Small intestine (tissue), 7 donors: Measurements from ENCODE around the gene RPGRIP1L. TPM values are rescaled to one million over a fixed set of nuclear protein-coding genes. Genes with fewer than 3 reads are reported as not detected.

Source experiments
- DNase-seq, 2 donors: peaks; one replicate each; pipeline versions ENCODE4 v3.0.0 to v3.0.0-alpha.2; 2013
- FAIRE-seq: peaks from 2 replicates; lab custom pipeline; 2012; peaks lifted over from hg19 to GRCh38; lab: Jason Lieb, UNC
- H3K27ac ChIP-seq, 3 donors: one replicate each; pipeline ENCODE4 v1.5.1; 2013; ENCODE audit warnings: low read length in 2 of 3, mild to moderate bottlenecking in 2 of 3, control low read depth in 1 of 3, inconsistent platforms in 1 of 3, low read depth in 1 of 3, moderate library complexity in 1 of 3
- H3K27me3 ChIP-seq, 3 donors: one replicate each; pipeline ENCODE4 v1.6.1; 2013; ENCODE audit warnings: low read length in 3 of 3, inconsistent platforms in 1 of 3; ENCODE audit not compliant: control insufficient read depth in 3 of 3, insufficient read depth in 3 of 3
- H3K36me3 ChIP-seq, 3 donors: one replicate each; pipeline ENCODE4 v1.6.1; 2013; ENCODE audit warnings: low read length in 3 of 3, inconsistent platforms in 1 of 3, low read depth in 1 of 3, mild to moderate bottlenecking in 1 of 3, moderate library complexity in 1 of 3; ENCODE audit not compliant: control insufficient read depth in 3 of 3, insufficient read depth in 2 of 3
- H3K4me1 ChIP-seq, 3 donors: one replicate each; pipeline ENCODE4 v1.6.1; 2013; ENCODE audit warnings: low read length in 2 of 3, inconsistent platforms in 1 of 3, low read depth in 1 of 3, mild to moderate bottlenecking in 1 of 3, moderate library complexity in 1 of 3; ENCODE audit not compliant: control insufficient read depth in 3 of 3, insufficient read depth in 2 of 3
- H3K4me3 ChIP-seq, 3 donors: one replicate each; pipeline ENCODE4 v1.5.1; 2013; ENCODE audit warnings: low read length in 3 of 3, control low read depth in 1 of 3, inconsistent platforms in 1 of 3, low read depth in 1 of 3, mild to moderate bottlenecking in 1 of 3, moderate library complexity in 1 of 3
- H3K9me3 ChIP-seq, 2 donors: one replicate each; pipeline ENCODE4 v1.6.1; 2013; ENCODE audit warnings: low read depth in 1 of 2, low read length in 1 of 2; ENCODE audit not compliant: control insufficient read depth in 2 of 2, insufficient read depth in 1 of 2
- WGBS, 3 donors: extraction: QIAGEN DNeasy Blood & Tissue Kit; methylation state at CpG; one replicate each; pipeline ENCODE4 v1.1.7; 2013; 5-methylcytosine and 5-hydroxymethylcytosine counted together
- polyA plus RNA-seq, 4 donors: library from polyadenylated mRNA; stranded (reverse) in 3 of 4; unstranded in 1 of 4; fragments of 200-250 nt in 3 of 4; fragments of 120-200 nt in 1 of 4; gene quantifications; one replicate each; pipeline versions ENCODE4 v1.2.1 to v1.2.3, GENCODE V29; 2013
- donor health status: healthy with polysubstance abuse.
- donor health status: control.
- donor health status: control.
- donor health status: Bipolar disorder and iron deficiency.
- donor health status: healthy.

The RPGRIP1L gene
- polyA plus RNA-seq, 4 donors: under 0.01 to 4.5 (median 1.0) TPM

DNA sequence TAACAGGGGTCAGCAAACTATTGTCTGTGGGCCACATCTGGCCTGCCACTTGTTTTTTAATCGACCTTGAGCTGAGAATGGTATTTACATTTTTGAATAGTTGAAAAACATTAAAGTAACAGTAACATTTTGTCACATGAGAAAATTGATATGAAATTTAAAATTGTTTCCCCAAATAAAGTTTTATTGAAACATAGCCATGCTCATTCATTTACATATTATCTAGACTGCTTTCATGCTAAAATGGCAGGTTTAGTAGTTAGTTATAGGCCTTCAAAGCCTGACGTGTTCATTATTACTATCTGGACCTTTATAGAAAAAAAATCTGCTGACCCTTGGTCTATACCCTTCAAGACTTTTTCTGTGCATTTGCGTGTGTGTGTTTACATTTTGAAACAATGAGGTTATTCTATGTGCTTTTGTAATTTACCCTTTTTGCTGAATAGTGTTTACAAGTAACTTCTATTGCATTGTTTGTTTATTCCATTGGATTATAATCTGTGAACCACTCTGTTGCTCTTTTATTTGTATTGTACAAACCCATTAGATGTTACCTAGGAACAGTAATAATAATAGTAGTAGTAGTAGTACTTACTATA is 37.4 kb upstream of the RPGRIP1L start:
- WGBS, 3 donors: 68 to 78% (median 72%) methylated on average over 3 of the region's 3 CpGs
- no peaks in the 10 kb centered on the region for H3K9me3 ChIP-seq
- peaks cover 0 to 4% (median 0%) of the 10 kb centered on the region in 3 donors for H3K4me1 ChIP-seq
- no peak for DNase-seq
- no peak overlapping the region for H3K4me3 ChIP-seq
- FAIRE-seq: no peak
- H3K27me3 ChIP-seq: no peaks in the 10 kb centered on the region
- H3K36me3 ChIP-seq: no peaks in the 10 kb centered on the region
- no peak overlapping the region for H3K27ac ChIP-seq

DNA sequence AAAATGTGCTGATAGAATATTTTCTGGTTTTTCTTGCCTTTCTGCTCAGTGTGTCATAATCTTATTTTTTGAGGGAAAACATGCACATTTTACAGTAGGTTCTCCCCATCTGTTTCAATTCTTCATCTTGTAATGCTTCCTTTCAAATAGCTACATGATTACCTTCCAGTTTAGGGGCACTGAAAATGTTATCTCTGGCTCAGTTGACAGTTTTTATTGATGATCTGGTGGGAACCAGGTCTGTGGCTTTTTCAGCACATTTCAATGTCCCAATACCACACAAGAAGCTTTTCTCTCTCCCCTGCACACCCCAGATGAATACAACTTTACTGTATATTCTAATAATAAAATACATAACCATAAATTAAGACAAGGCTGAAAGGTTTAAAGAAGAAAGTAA is 36.8 kb upstream of the RPGRIP1L start:
- DNase-seq: no peak
- Histone ChIP-seq H3K4me3 (no peak overlapping the region), H3K4me1 (peaks cover 0 to 4% (median 0%) of the 10 kb centered on the region in 3 donors), H3K36me3 (no peaks in the 10 kb centered on the region), H3K27ac (no peak overlapping the region), H3K27me3 (no peaks in the 10 kb centered on the region), H3K9me3 (no peaks in the 10 kb centered on the region)
- no peak for FAIRE-seq

DNA sequence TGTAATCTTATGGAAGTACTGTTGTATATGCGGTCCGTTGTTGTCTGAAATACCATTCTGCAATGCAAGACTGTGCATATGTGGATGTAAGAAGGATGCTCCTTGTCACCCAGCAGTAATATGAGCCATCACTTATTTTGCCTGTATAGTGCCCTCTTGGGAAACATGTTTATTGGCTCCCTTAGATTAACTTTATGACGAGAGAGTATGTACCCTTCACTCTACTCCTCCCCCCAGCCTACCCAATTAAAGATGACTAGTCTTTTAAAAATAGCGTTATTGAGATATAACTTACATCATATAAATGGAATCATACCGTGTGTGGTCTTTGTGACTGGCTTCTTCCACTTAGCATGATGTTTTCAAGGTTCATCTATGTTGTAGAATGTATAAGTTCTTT is 33.9 kb upstream of the RPGRIP1L start:
- H3K4me1 ChIP-seq: peaks cover 0 to 2% (median 0%) of the 10 kb centered on the region in 3 donors
- H3K4me3 ChIP-seq: no peak overlapping the region
- H3K27ac ChIP-seq: no peak overlapping the region
- no peaks in the 10 kb centered on the region for H3K27me3 ChIP-seq
- no peaks in the 10 kb centered on the region for H3K36me3 ChIP-seq
- no peak for FAIRE-seq
- WGBS, 3 donors: 85 to 91% (median 90%) methylated on average over 5 of the region's 5 CpGs
- no peak for DNase-seq
- H3K9me3 ChIP-seq: no peaks in the 10 kb centered on the region

DNA sequence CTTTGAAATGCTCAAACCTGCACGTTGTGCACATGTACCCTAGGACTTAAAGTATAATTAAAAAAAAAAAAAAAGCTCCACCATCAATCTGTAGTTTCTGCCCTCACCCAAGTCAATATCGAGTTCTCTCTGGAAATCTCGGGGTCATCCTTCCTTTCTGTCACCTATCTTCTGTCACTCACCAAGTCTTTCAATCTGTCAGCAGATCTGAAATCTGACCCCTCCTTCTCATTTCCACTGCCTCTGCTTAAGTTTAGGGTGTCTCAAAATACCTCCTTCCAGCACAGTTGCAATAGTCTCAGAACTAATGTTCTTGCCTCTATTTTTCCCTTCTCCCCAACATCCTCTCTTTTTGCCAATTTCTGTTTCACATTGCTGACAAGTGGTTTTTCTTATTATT is 32.6 kb upstream of the RPGRIP1L start:
- Histone ChIP-seq H3K36me3 (no peaks in the 10 kb centered on the region), H3K9me3 (no peaks in the 10 kb centered on the region), H3K4me1 (peaks cover 0 to 3% (median 0%) of the 10 kb centered on the region in 3 donors), H3K27ac (no peak overlapping the region), H3K4me3 (no peak overlapping the region), H3K27me3 (no peaks in the 10 kb centered on the region)
- 87 to 89% (median 88%) methylated on average over 3 of the region's 3 CpGs for WGBS, 3 donors
- FAIRE-seq (no peak), DNase-seq (no peak)

DNA sequence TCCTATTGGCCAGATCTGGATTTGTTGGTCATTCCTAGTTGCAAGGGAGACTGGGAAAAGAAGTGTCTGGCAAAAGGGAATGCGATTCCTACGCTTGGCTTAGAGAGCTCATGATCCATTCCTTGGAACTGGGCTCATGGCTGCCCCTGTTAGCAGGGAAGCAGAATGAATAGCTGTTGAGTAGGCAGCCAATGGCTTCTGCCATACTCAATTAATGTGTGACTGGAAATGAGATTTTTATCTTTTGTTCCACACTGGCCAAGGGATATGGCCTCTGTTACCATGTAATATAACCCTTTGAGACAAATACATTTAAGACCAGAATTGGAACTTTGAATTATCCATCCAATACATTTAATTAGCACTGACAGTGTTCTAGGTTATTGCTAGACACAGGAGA is 31.2 kb upstream of the RPGRIP1L start:
- no peak overlapping the region for H3K4me3 ChIP-seq
- 90 to 100% (median 97%) methylated on average over 2 of the region's 2 CpGs for WGBS, 3 donors
- no peak for DNase-seq
- H3K9me3 ChIP-seq: no peaks in the 10 kb centered on the region
- no peaks in the 10 kb centered on the region for H3K36me3 ChIP-seq
- no peak overlapping the region for H3K27ac ChIP-seq
- peaks cover 0 to 3% (median 0%) of the 10 kb centered on the region in 3 donors for H3K4me1 ChIP-seq
- no peak for FAIRE-seq
- H3K27me3 ChIP-seq: no peaks in the 10 kb centered on the region

DNA sequence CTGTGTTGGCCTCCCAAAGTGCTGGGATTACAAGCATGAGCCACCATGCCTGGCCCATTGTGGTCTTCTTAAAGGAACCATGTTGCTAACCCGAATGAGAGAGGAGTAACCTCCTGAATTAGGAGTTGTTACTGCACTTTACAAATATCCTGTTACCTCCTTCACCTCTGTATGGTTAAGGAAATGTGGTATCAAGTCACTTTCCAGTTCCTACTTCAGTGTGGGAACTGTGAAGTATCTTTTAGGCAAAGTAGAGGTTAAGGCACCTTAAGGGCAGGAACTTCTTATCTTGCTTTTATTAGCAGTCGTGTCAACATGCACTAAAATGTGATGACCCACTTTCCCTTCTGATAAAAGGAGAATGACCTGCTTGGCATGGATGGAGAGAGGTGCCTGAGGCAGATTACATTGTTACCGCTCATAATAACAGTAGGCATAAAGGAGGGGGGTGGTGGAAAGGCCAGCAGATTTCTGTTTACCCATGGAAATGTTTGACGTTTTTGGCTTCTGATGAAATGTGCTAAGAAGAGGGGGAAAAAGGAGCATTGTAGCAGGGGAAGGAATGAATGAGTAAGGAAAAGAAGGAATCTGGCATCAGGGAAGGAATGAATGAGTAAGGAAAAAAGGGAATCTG is 28.8 kb upstream of the RPGRIP1L start:
- FAIRE-seq (no peak), DNase-seq (peak; percentile 44 to 69)
- H3K4me3 ChIP-seq: no peak overlapping the region
- no peaks in the 10 kb centered on the region for H3K36me3 ChIP-seq
- H3K9me3 ChIP-seq: no peaks in the 10 kb centered on the region
- no peaks in the 10 kb centered on the region for H3K27me3 ChIP-seq
- H3K27ac ChIP-seq: no peak overlapping the region
- WGBS, 3 donors: 16 to 55% (median 35%) methylated on average over 4 of the region's 4 CpGs
- peaks cover 0 to 3% (median 0%) of the 10 kb centered on the region in 3 donors for H3K4me1 ChIP-seq

DNA sequence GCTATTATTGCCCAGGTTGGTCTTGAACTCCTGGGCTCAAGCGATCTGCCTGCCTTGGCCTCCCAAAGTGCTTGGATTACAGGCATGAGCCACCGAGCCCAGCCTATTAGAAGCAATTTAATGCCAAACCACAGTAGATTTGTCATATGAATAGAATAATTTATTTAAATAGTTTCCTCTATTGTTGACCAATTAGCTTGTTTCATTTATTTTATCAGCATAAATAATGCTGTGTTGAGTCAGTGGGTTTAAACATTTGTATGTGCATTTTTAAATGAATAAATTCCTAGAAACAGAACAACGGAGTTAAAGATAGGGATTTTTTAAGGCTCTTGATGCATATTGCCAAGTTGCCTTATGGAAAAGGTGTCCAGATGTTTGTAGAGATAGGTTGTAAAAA is 27.0 kb upstream of the RPGRIP1L start:
- FAIRE-seq: no peak
- H3K27me3 ChIP-seq: no peaks in the 10 kb centered on the region
- no peak for DNase-seq
- H3K4me3 ChIP-seq: no peak overlapping the region
- H3K36me3 ChIP-seq: no peaks in the 10 kb centered on the region
- peaks cover 0 to 3% (median 3%) of the 10 kb centered on the region in 3 donors for H3K4me1 ChIP-seq
- H3K9me3 ChIP-seq: no peaks in the 10 kb centered on the region
- H3K27ac ChIP-seq: no peak overlapping the region
- 86 to 93% (median 91%) methylated on average over 3 of the region's 3 CpGs for WGBS, 3 donors

DNA sequence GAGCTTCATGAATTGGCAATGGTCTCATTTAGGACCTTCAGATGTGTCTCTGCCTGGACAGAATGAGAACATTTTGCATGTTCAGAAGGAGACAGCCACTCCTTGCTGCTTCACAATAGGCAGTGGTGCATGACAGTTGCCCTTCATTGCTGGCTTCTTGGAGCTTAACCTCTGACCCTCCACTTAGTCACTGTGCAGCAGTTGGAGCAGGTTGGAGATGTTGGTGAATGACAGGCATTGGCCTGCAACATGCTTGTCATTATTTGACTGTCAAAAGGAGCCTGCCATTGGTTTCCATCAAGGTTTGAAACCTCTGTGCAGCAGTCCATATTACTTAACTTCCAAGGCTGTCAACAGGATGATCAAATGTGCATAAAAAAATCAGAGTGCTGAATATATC is 23.0 kb upstream of the RPGRIP1L start:
- Histone ChIP-seq H3K27me3 (no peaks in the 10 kb centered on the region), H3K4me1 (peaks cover 0 to 7% (median 4%) of the 10 kb centered on the region in 3 donors), H3K36me3 (no peaks in the 10 kb centered on the region), H3K4me3 (no peak overlapping the region), H3K27ac (no peak overlapping the region), H3K9me3 (no peaks in the 10 kb centered on the region)
- DNase-seq: peak in 1 of 2 donors; percentile 31
- FAIRE-seq: no peak
